Hepatocyte (in vitro differentiated cells): Measurements from ENCODE around the gene KSR2. TPM values are rescaled to one million over a fixed set of nuclear protein-coding genes. Genes with fewer than 3 reads are reported as not detected.

Source experiments
- DNase-seq: peaks from one replicate; pipeline ENCODE4 v3.0.0-alpha.2; 2016; ENCODE audit warnings: low spot score
- H2AFZ ChIP-seq: fragments of 200-600 bp; sonication (generic); 2 replicates; pipeline ENCODE4 v1.6.0; 2016; ENCODE audit warnings: antibody characterized with exemption, mild to moderate bottlenecking
- H3K27ac ChIP-seq: fragments of 200-600 bp; sonication (generic); 2 replicates; pipeline ENCODE4 v1.5.1; 2016; ENCODE audit warnings: mild to moderate bottlenecking
- H3K27me3 ChIP-seq: fragments of 200-600 bp; sonication (generic); 2 replicates; pipeline ENCODE4 v1.6.1; 2016
- H3K36me3 ChIP-seq: fragments of 200-600 bp; sonication (generic); replicated peaks from 2 replicates; pipeline ENCODE4 v1.5.1; 2016; ENCODE audit warnings: low read depth; ENCODE audit not compliant: insufficient read depth
- H3K4me1 ChIP-seq: fragments of 200-600 bp; sonication (generic); 2 replicates; pipeline ENCODE4 v1.5.1; 2016; ENCODE audit warnings: mild to moderate bottlenecking, moderate library complexity; ENCODE audit not compliant: insufficient read depth
- H3K4me2 ChIP-seq: fragments of 200-600 bp; sonication (generic); 2 replicates; pipeline ENCODE4 v1.6.0; 2016
- H3K4me3 ChIP-seq: fragments of 200-600 bp; sonication (generic); 2 replicates; pipeline ENCODE4 v1.5.1; 2016; ENCODE audit warnings: mild to moderate bottlenecking
- H3K79me2 ChIP-seq: fragments of 200-600 bp; sonication (generic); 2 replicates; pipeline ENCODE4 v1.6.0; 2017; ENCODE audit warnings: mild to moderate bottlenecking
- H3K9me2 ChIP-seq: fragments of 200-600 bp; sonication (generic); replicated peaks from 2 replicates; pipeline ENCODE4 v1.6.0; 2017; ENCODE audit warnings: mild to moderate bottlenecking; ENCODE audit not compliant: insufficient read depth
- H3K9me3 ChIP-seq: fragments of 200-600 bp; sonication (generic); 2 replicates; pipeline ENCODE4 v1.5.1; 2016; ENCODE audit warnings: low read depth, mild to moderate bottlenecking
- H4K20me1 ChIP-seq: fragments of 200-600 bp; sonication (generic); 2 replicates; pipeline ENCODE4 v1.6.0; 2016; ENCODE audit warnings: mild to moderate bottlenecking; ENCODE audit not compliant: insufficient read depth, poor library complexity, severe bottlenecking
- EZH2 ChIP-seq: fragments of 200-600 bp; sonication (generic); IDR thresholded peaks from 2 replicates; pipeline ENCODE4 v1.6.1; 2016; ENCODE audit warnings: antibody characterized with exemption, mild to moderate bottlenecking, borderline replicate concordance
- EZH2phosphoT487 ChIP-seq: fragments of 200-600 bp; sonication (generic); IDR thresholded peaks from one replicate; pipeline ENCODE4 v1.6.1; 2018; ENCODE audit warnings: antibody characterized with exemption, mild to moderate bottlenecking, low read depth, moderate library complexity; ENCODE audit not compliant: unreplicated experiment, severe bottlenecking
- WGBS: methylation state at CpG from one replicate; pipeline ENCODE4 v1.1.6; 2016; ENCODE audit warnings: low lambda C conversion rate; ENCODE audit errors: missing lambda C conversion rate; 5-methylcytosine and 5-hydroxymethylcytosine counted together
- polyA plus RNA-seq: library from polyadenylated mRNA; unstranded; fragments of >200 nt; fragmentation: Nextera tagmentation; extraction: Ambion mirVana; gene quantifications from 2 replicates; pipeline ENCODE4 v1.2.1, GENCODE V29; 2016
- total RNA-seq: library from RNA; depleted of rRNA; stranded (reverse); fragments of >200 nt; gene quantifications from 2 replicates; pipeline ENCODE4 v1.2.3, GENCODE V29; 2014
- TF ChIP-seq, protein P1 (sequence below): fragments of 200-600 bp; sonication (generic); IDR thresholded peaks from 2 replicates; pipeline ENCODE4 v1.5.1; 2016; ENCODE audit warnings: antibody characterized with exemption, mild to moderate bottlenecking; ENCODE audit not compliant: poor library complexity

The KSR2 gene
- total and polyA plus RNA-seq, 2 experiments from 2014 or later: 0.37 to 0.46 TPM

DNA sequence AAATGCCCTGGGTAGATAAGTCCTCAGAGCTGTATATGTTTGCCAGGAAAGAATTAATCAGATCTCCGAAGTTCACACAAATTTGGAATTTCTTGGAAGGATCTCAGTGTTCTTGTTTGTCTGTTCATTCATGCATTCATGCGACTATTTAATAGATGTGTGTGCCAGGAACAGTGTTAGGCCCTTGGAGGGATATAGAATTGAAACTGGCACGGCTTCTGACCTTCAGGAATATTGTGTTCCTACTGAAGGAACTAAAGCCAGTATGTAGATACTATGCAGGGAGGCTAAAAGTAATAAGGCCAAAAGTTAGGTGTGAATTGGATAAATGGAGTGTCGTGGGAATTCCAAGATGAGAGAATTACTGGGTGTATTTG lies 441.3 kb downstream of the KSR2 start:
- Histone ChIP-seq H2AFZ (no peak overlapping the region), H3K4me3 (no peak overlapping the region), H3K4me1 (no peaks in the 10 kb centered on the region), H4K20me1 (no peaks in the 10 kb centered on the region), H3K79me2 (no peaks in the 10 kb centered on the region), H3K27me3 (no peaks in the 10 kb centered on the region), H3K36me3 (no peaks in the 10 kb centered on the region), H3K27ac (no peak overlapping the region), H3K4me2 (no peak overlapping the region), H3K9me3 (no peaks in the 10 kb centered on the region), H3K9me2 (no peaks in the 10 kb centered on the region)
- 71% methylated on average over 4 of the region's 4 CpGs for WGBS
- TF ChIP-seq, protein P1, sequence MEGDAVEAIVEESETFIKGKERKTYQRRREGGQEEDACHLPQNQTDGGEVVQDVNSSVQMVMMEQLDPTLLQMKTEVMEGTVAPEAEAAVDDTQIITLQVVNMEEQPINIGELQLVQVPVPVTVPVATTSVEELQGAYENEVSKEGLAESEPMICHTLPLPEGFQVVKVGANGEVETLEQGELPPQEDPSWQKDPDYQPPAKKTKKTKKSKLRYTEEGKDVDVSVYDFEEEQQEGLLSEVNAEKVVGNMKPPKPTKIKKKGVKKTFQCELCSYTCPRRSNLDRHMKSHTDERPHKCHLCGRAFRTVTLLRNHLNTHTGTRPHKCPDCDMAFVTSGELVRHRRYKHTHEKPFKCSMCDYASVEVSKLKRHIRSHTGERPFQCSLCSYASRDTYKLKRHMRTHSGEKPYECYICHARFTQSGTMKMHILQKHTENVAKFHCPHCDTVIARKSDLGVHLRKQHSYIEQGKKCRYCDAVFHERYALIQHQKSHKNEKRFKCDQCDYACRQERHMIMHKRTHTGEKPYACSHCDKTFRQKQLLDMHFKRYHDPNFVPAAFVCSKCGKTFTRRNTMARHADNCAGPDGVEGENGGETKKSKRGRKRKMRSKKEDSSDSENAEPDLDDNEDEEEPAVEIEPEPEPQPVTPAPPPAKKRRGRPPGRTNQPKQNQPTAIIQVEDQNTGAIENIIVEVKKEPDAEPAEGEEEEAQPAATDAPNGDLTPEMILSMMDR: no peak
- no peak for TF ChIP-seq EZH2
- no peak for TF ChIP-seq EZH2phosphoT487
- no peak for DNase-seq

DNA sequence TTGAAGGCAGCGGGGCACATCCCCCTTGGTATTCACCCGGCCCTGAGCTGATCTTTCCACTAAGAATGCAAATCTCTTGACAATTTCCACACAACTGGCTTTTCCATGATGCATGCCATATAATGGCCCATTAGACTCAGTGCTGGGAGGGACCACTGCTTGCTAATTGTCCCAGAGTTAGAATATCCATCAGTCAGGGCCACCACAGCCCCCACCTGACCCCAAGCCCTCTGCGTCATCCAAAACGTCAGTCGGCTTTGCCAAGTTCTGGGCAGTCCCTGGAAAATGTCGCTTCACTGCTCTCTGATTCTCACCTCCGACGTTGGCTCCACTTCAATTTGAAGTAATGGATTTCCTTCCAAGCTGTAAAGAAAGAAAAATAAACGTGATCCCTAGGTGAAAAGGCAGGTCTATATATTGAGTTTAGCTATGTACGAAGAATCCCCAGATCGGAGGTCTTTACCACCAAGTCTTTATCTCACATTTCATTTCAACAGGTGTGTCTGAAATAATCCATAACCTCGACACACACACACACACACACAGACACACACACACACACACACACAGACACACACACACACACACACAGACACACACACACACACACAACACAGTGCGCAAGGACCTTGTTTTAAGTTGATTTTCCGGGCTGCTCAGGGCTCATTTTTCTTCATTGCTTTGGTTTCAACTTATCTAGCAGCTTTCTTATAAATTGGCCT lies 441.9 kb downstream of the KSR2 start:
- no peaks in the 10 kb centered on the region for H3K27me3 ChIP-seq
- no peaks in the 10 kb centered on the region for H3K36me3 ChIP-seq
- H3K4me3 ChIP-seq: no peak overlapping the region
- H3K9me3 ChIP-seq: no peaks in the 10 kb centered on the region
- no peaks in the 10 kb centered on the region for H3K4me1 ChIP-seq
- DNase-seq: no peak
- no peaks in the 10 kb centered on the region for H4K20me1 ChIP-seq
- no peak overlapping the region for H3K4me2 ChIP-seq
- no peaks in the 10 kb centered on the region for H3K9me2 ChIP-seq
- no peaks in the 10 kb centered on the region for H3K79me2 ChIP-seq
- H3K27ac ChIP-seq: no peak overlapping the region
- H2AFZ ChIP-seq: no peak overlapping the region
- 76% methylated on average over 14 of the region's 14 CpGs for WGBS
- TF ChIP-seq, protein P1: no peak
- TF ChIP-seq EZH2 (no peak), EZH2phosphoT487 (no peak)

DNA sequence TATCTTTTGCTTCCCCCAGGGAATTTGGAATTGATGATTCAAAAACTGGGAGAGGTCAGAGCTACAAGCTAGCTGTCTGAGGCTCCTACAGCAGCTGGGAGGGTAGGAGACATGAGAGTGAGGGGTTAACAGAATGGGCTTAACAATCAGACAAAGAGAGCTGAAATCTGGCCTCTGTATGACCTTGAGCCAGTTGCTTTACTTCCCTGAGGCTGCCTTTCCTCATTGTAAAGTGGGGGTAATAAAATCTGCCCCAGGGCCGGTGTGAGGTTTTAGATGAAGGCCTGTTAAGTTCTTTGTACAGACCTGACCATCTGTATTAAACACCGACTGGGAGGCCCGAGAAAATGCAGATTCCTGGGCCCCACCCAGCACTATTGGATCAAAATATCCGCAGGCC lies 443.0 kb downstream of the KSR2 start:
- Histone ChIP-seq H3K27ac (no peak overlapping the region), H3K27me3 (no peaks in the 10 kb centered on the region), H4K20me1 (no peaks in the 10 kb centered on the region), H3K4me2 (no peak overlapping the region), H3K36me3 (no peaks in the 10 kb centered on the region), H3K4me3 (no peak overlapping the region), H3K9me3 (no peaks in the 10 kb centered on the region), H3K4me1 (no peaks in the 10 kb centered on the region), H3K79me2 (no peaks in the 10 kb centered on the region), H3K9me2 (no peaks in the 10 kb centered on the region), H2AFZ (no peak overlapping the region)
- no peak for DNase-seq
- TF ChIP-seq EZH2phosphoT487: no peak
- TF ChIP-seq EZH2: no peak
- TF ChIP-seq, protein P1: no peak
- 51% methylated on average over 4 of the region's 4 CpGs for WGBS

DNA sequence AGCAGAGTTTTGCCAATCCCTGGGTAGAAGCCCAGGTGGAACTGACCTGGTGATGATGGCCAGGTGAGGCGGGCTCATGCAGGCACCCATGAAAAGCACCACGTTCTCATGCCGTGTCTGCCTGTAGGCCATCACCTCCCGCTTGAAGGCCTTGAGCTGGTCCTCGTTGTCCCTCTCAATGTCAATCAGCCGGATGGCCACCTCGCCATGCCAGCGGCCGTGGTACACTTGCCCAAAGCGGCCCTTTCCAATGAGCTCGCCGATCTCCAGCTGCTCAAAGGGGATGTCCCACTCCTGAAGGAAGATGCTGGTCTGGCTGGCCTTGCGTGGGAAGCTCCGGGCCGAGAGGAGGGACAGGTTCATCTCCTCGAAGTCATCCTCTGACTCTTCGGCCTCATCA lies 444.0 kb downstream of the KSR2 start:
- Histone ChIP-seq H3K36me3 (no peaks in the 10 kb centered on the region), H3K79me2 (no peaks in the 10 kb centered on the region), H3K9me3 (no peaks in the 10 kb centered on the region), H3K9me2 (no peaks in the 10 kb centered on the region), H3K4me3 (no peak overlapping the region), H2AFZ (no peak overlapping the region), H3K27me3 (no peaks in the 10 kb centered on the region), H3K27ac (no peak overlapping the region), H3K4me1 (no peaks in the 10 kb centered on the region), H3K4me2 (no peak overlapping the region), H4K20me1 (no peaks in the 10 kb centered on the region)
- DNase-seq: no peak
- TF ChIP-seq, protein P1: no peak
- TF ChIP-seq EZH2 (no peak), EZH2phosphoT487 (no peak)
- 95% methylated on average over 17 of the region's 17 CpGs for whole genome bisulfite sequencing
